ENCODE measurements around the gene DLX4.

The DLX4 gene

GRCh38 chr17:50013079-50013478 is 44.1 kb downstream of the DLX4 start:
- DNase-seq: no peak

- no peak for DNase-seq
These were observed 45.6 kb downstream of the DLX4 start for GRCh38 chr17:50014471-50015088.

- no peak for DNase-seq
These were observed 46.2 kb downstream of the DLX4 start for GRCh38 chr17:50015146-50015545.

GRCh38 chr17:50018909-50019308 is 49.9 kb downstream of the DLX4 start:
- no peak for DNase-seq

- no peak for DNase-seq
These were observed 52.0 kb downstream of the DLX4 start for GRCh38 chr17:50020841-50021599.

- DNase-seq: no peak
These were observed 52.8 kb downstream of the DLX4 start for GRCh38 chr17:50021681-50022370.

- DNase-seq: no peak
These were observed 53.6 kb downstream of the DLX4 start for GRCh38 chr17:50022463-50023130.

GRCh38 chr17:50023520-50023919 is 54.5 kb downstream of the DLX4 start:
- no peak for DNase-seq
